ENCODE measurements around the gene NPHS1.

DNA sequence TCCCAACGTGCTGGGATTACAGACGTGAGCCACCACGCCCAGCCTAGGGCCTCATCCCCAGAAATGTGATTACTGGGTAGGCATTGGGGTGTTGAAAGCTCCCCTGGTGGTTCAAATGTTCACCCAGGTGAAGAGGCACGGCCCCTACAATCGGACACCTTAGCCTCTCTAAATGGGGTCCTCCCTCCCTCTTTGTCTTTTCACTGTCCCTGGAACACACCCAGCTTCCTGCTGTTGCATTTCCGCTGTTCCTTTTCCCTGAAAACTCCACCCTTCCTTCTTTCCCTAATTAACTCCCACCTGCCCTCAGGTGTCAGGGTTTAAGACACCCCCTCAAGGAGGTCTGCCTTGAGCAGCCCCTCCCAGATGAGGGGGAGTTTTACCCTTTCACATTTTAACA lies 36.0 kb downstream of the NPHS1 start:
- TF ChIP-seq CEBPB (IDR thresholded peaks at IDR 0.05; ENCODE audit: low read depth, low read length) (no peak), RFX5 (IDR thresholded peaks at IDR 0.05; ENCODE audit: borderline replicate concordance, low read depth, low read length) (no peak), POLR2A (IDR thresholded peaks at IDR 0.05; ENCODE audit: control extremely low read depth in 1 of 2, low read depth in 2 of 2, low read length in 2 of 2) (no peak), SUZ12 (IDR thresholded peaks at IDR 0.05; ENCODE audit: low read length) (no peak), SIN3A (conservative IDR thresholded peaks at IDR 0.05 in 1 of 2, IDR thresholded peaks at IDR 0.05 in 1 of 2; ENCODE audit: low read depth in 1 of 2, low read length in 2 of 2) (no peak), JUN (IDR thresholded peaks at IDR 0.05; ENCODE audit: low read depth, low read length) (no peak), CHD2 (IDR thresholded peaks at IDR 0.05; ENCODE audit: low read length) (no peak), TEAD4 (IDR thresholded peaks at IDR 0.05; ENCODE audit: low read depth, low read length) (no peak)
- TF ChIP-seq, protein P1, sequence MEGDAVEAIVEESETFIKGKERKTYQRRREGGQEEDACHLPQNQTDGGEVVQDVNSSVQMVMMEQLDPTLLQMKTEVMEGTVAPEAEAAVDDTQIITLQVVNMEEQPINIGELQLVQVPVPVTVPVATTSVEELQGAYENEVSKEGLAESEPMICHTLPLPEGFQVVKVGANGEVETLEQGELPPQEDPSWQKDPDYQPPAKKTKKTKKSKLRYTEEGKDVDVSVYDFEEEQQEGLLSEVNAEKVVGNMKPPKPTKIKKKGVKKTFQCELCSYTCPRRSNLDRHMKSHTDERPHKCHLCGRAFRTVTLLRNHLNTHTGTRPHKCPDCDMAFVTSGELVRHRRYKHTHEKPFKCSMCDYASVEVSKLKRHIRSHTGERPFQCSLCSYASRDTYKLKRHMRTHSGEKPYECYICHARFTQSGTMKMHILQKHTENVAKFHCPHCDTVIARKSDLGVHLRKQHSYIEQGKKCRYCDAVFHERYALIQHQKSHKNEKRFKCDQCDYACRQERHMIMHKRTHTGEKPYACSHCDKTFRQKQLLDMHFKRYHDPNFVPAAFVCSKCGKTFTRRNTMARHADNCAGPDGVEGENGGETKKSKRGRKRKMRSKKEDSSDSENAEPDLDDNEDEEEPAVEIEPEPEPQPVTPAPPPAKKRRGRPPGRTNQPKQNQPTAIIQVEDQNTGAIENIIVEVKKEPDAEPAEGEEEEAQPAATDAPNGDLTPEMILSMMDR (IDR thresholded peaks at IDR 0.05; ENCODE audit: control extremely low read depth in 1 of 3, insufficient read depth in 1 of 3, low read depth in 1 of 3, low read length in 3 of 3) = no peak
